Uterus (tissue), 4 donors: ENCODE results near the gene P4HA2. TPM values are rescaled to one million over a fixed set of nuclear protein-coding genes. Genes with fewer than 3 reads are reported as not detected.

Source experiments
- DNase-seq, 2 donors: peaks; one replicate each; pipeline ENCODE4 v3.0.0-alpha.2; 2019 to 2020
- H3K27ac ChIP-seq, 2 donors: fragments of 200-600 bp; sonication (generic); 1 replicate in 1 of 2; 2 replicates in 1 of 2; pipeline ENCODE4 v1.5.1; 2016 to 2018
- H3K27me3 ChIP-seq, 2 donors: fragments of 200-600 bp; sonication (generic); one replicate each; pipeline ENCODE4 v1.5.1; 2018 to 2019; ENCODE audit warnings: control low read depth in 1 of 2
- H3K36me3 ChIP-seq, 2 donors: fragments of 200-600 bp; sonication (generic); one replicate each; pipeline ENCODE4 v1.5.1; 2019; ENCODE audit warnings: control low read depth in 1 of 2
- H3K4me1 ChIP-seq, 2 donors: fragments of 200-600 bp; sonication (generic); one replicate each; pipeline ENCODE4 v1.5.1; 2018 to 2019; ENCODE audit warnings: control low read depth in 1 of 2
- H3K4me3 ChIP-seq, 2 donors: fragments of 200-600 bp; sonication (generic); 1 replicate in 1 of 2; 2 replicates in 1 of 2; pipeline ENCODE4 v1.5.1; 2018 to 2019; ENCODE audit warnings: mild to moderate bottlenecking in 1 of 2
- H3K9me3 ChIP-seq, 2 donors: fragments of 200-600 bp; sonication (generic); one replicate each; pipeline ENCODE4 v1.5.1; 2019; ENCODE audit warnings: control low read depth in 1 of 2
- POLR2A ChIP-seq, 2 donors: fragments of 450-650 bp; IDR thresholded peaks; one replicate each; pipeline ENCODE4 v1.6.1; 2016; ENCODE audit warnings: antibody characterized with exemption in 2 of 2, mild to moderate bottlenecking in 1 of 2, moderate library complexity in 1 of 2
- intact Hi-C: fragments of 100-400 bp; cut with DNase I; formaldehyde crosslinking; loops from one replicate; pipeline ENCODE4 v1.15.1; 2023; ENCODE audit warnings: low total_unique reads
- total RNA-seq, 4 donors: library from RNA; depleted of rRNA in 3 of 4; stranded (reverse); fragments of >200 nt in 3 of 4; gene quantifications; one replicate each; pipeline versions ENCODE4 v1.1.0 to v1.2.4, GENCODE V29; 2014 to 2023
- TF ChIP-seq, protein P1 (sequence below), 4 experiments: fragments of 200-600 bp in 2 of 4; fragments of 450-650 bp in 2 of 4; sonication (generic) in 2 of 4; IDR thresholded peaks; one replicate each; pipeline ENCODE4 v1.5.1; 2016 to 2019; ENCODE audit warnings: antibody characterized with exemption in 4 of 4, mild to moderate bottlenecking in 2 of 4, moderate library complexity in 1 of 4
- donor health status: DM: yes; HTN: yes; CAD: no.

Gene P4HA2
- total RNA-seq, 4 donors from 2014 or later = 19.4 to 112 (median 85.2) TPM

DNA sequence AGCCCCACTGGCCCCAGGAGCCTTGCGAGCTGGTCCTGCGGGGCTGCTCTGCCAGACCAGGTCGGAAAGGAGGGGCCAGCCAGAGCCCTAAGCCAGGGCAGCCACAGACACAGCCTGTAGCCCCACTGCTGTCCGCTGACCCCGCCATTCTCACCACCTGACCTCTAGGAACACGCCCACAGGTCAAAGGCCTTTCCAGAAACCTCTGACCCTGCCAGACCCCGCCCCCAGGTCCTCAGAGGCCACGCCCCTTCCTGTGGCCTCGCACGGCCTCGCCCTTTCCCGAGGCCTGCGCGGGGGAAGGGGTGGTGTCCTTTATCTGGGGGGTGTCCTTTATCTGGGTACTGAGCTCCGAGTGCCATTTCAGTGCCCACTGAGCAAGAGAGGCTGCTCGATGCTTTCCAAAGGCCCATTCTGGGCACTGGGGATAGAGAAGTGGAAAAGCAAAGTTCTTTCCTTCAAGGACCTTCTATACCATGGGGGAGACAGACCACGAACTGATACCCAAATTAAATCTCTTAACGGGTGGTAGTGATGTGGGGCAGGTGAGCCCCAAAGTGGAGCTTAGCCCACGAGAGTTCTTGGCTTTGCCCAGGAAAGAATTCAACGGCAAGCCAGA is 46.5 kb downstream of the P4HA2 start:
- Histone ChIP-seq H3K27ac (no peak overlapping the region), H3K9me3 (no peaks in the 10 kb centered on the region), H3K4me1 (no peaks in the 10 kb centered on the region), H3K36me3 (no peaks in the 10 kb centered on the region), H3K27me3 (no peaks in the 10 kb centered on the region), H3K4me3 (no peak overlapping the region)
- DNase-seq = no peak
- intact Hi-C loops = no loop called here
- TF ChIP-seq POLR2A (IDR thresholded peaks at IDR 0.05) = no peak
- TF ChIP-seq, protein P1, sequence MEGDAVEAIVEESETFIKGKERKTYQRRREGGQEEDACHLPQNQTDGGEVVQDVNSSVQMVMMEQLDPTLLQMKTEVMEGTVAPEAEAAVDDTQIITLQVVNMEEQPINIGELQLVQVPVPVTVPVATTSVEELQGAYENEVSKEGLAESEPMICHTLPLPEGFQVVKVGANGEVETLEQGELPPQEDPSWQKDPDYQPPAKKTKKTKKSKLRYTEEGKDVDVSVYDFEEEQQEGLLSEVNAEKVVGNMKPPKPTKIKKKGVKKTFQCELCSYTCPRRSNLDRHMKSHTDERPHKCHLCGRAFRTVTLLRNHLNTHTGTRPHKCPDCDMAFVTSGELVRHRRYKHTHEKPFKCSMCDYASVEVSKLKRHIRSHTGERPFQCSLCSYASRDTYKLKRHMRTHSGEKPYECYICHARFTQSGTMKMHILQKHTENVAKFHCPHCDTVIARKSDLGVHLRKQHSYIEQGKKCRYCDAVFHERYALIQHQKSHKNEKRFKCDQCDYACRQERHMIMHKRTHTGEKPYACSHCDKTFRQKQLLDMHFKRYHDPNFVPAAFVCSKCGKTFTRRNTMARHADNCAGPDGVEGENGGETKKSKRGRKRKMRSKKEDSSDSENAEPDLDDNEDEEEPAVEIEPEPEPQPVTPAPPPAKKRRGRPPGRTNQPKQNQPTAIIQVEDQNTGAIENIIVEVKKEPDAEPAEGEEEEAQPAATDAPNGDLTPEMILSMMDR (IDR thresholded peaks at IDR 0.05) = no peak

DNA sequence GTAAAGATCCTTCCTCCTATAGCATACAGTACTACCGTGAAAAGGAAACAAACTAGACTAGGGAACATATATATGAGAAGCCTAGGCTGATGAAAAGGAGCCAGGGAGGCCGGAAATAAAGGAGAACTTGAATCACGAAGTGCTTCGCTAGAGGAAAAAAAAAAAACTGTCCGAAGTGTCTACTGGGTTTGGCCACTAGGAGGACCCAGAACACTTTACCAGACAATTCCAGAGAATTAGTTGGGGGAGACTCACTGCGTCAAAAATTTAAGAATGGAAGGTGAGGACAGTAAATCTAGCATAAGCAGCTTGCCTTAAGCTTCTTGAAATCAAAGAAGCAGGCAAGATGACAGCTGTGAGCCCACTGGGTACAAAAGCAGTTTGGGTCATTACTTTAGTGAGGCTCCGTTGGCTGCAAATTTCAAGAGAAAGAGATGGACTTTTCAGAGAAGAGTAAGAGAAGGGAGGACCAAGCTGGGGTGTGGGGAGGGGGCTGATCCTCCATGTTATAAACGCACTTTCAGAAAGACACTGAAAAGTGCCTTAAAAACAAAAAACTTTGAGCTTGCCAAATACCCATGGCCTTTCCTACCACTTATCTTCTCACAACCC is 47.4 kb downstream of the P4HA2 start:
- Histone ChIP-seq H3K4me3 (no peak overlapping the region), H3K9me3 (no peaks in the 10 kb centered on the region), H3K36me3 (no peaks in the 10 kb centered on the region), H3K27me3 (no peaks in the 10 kb centered on the region), H3K4me1 (no peaks in the 10 kb centered on the region), H3K27ac (no peak overlapping the region)
- intact Hi-C loops = no loop called here
- DNase-seq = no peak
- TF ChIP-seq, protein P1 (IDR thresholded peaks at IDR 0.05) = peak; percentile 48 to 71 (median 58)
- TF ChIP-seq POLR2A (IDR thresholded peaks at IDR 0.05) = no peak

DNA sequence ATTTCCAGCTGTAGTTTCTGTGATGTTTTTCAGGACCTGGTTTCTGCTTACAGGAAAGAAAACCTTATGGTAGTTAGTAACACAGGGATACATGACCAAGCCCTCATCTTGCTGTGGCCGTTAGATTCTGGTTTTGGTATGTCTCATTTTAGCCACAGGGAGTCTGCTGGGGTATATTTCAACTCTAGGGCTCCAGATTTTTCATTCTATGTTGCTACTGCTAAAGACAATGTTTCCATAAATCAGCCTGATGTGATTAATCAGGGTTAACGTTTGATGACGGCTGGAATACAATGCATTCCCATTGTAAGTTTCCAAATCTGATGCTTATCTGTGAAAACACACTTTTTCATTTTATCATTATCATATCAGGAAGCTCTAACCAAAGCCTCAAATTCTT is 48.2 kb downstream of the P4HA2 start:
- H3K4me1 ChIP-seq = no peaks in the 10 kb centered on the region
- DNase-seq = no peak
- H3K4me3 ChIP-seq = no peak overlapping the region
- no peak overlapping the region for H3K27ac ChIP-seq
- no peaks in the 10 kb centered on the region for H3K9me3 ChIP-seq
- intact Hi-C loops = no loop called here
- no peaks in the 10 kb centered on the region for H3K27me3 ChIP-seq
- TF ChIP-seq, protein P1 (IDR thresholded peaks at IDR 0.05) = no peak
- no peak for TF ChIP-seq POLR2A (IDR thresholded peaks at IDR 0.05)
- H3K36me3 ChIP-seq = no peaks in the 10 kb centered on the region

DNA sequence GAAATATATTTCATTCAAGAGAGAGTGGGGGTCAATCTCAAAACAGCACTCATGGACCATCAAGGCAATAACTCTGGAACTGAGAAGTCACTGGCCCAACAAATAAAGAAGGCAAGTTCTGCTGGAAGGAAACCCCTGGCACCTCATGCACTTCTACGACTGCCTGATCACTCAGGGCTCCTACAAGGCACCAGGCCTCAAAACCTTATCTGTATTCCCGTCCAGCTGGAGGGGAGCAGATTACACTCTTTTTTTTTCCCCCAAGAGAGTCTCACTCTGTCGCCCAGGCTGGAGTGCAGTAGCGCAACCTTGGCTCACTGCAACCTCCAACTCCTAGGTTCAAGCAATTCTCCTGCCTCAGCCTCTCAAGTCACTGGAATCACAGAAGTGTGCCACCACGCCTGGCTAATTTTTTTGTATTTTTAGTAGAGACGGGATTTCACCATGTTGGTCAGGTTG is 49.9 kb downstream of the P4HA2 start:
- no peak for DNase-seq
- Histone ChIP-seq H3K4me1 (no peaks in the 10 kb centered on the region), H3K4me3 (no peak overlapping the region), H3K27me3 (no peaks in the 10 kb centered on the region), H3K36me3 (no peaks in the 10 kb centered on the region), H3K27ac (no peak overlapping the region), H3K9me3 (no peaks in the 10 kb centered on the region)
- intact Hi-C loops = no loop called here
- no peak for TF ChIP-seq POLR2A (IDR thresholded peaks at IDR 0.05)
- TF ChIP-seq, protein P1 (IDR thresholded peaks at IDR 0.05) = no peak

DNA sequence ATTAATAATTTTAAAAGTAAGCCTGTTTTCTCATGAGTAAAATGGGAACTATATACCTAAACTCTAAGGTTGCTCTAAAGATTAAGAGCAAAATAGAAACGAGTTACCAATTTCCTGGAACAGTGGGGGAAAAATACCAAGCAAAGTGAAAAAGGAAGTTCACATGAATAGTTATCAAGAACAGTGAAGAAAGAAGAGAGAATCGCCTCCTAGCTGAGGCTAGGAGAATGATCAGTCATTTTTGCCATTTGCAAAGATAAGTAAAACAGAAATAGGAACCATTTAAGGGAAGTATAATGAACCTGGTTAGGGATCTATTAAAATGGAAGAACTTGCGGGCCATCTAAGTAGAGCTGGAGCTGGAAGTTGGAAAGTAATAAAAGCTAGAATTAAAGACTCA is 50.7 kb downstream of the P4HA2 start:
- Histone ChIP-seq H3K27ac (no peak overlapping the region), H3K9me3 (no peaks in the 10 kb centered on the region), H3K36me3 (no peaks in the 10 kb centered on the region), H3K4me3 (no peak overlapping the region), H3K27me3 (no peaks in the 10 kb centered on the region), H3K4me1 (no peaks in the 10 kb centered on the region)
- no peak for DNase-seq
- TF ChIP-seq POLR2A (IDR thresholded peaks at IDR 0.05) = no peak
- TF ChIP-seq, protein P1 (IDR thresholded peaks at IDR 0.05) = no peak
- intact Hi-C loops = no loop called here
